Measurements from ENCODE around the gene POLR2L.
A peak's percentile ranks its signal among the peaks of the same experiment; 100 is the strongest.

The POLR2L gene

DNA sequence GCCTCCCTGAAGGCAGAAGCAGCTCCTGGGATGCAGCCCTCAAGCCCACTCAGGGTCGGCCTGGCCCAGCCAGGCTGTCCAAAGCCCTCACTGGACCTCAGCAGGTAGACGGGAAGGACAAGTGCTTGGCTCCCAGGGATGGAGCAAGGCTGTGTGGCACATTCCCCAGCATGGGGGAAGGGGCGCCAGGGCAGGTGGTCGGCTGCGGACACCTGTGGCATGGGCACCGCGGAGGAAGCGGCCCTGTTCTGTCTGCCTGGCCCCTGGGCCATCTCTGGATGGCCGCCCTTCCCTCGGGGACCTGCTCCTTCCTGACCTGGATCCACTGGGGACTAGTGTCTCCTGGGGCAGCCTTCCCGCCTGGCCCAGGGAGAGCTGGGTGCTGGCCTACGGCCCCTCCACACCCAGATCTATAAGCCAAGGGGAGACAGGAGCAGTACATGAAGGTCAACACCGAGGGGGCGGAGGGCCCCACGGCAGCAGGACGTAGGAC lies 42.3 kb upstream of the POLR2L start:
- no peak for DNase-seq (ENCODE audit: low spot score)
- Histone ChIP-seq H3K27ac (replicated peaks; ENCODE audit: low read length) (no peak overlapping the region), H2BK120ac (ENCODE audit: low read depth, low read length) (no peak overlapping the region), H3K18ac (ENCODE audit: low read length) (no peak overlapping the region), H3K4ac (ENCODE audit: low read length) (peak overlapping the region; percentile 76), H3K23ac (ENCODE audit: low read depth, low read length, poor library complexity) (peak overlapping the region; percentile 65), H3K27me3 (ENCODE audit: control insufficient read depth in 3 of 3, insufficient read depth in 3 of 3, low read depth in 1 of 3, low read length in 3 of 3) (no peaks in the 10 kb centered on the region), H3K79me1 (ENCODE audit: low read depth, low read length) (peaks cover 11% of the 10 kb centered on the region), H4K91ac (ENCODE audit: low read depth, low read length, poor library complexity) (no peak overlapping the region), H2AFZ (ENCODE audit: low read length) (no peak overlapping the region), H2AK5ac (ENCODE audit: low read depth, low read length) (no peak overlapping the region), H3K4me1 (ENCODE audit: control insufficient read depth in 2 of 2, insufficient read depth in 1 of 2, low read depth in 1 of 2, low read length in 2 of 2) (no peaks in the 10 kb centered on the region), H3K14ac (ENCODE audit: low read length) (peak overlapping the region; percentile 21), H3K4me2 (ENCODE audit: insufficient read depth, low read length, poor library complexity, severe bottlenecking) (no peak overlapping the region), H2BK5ac (ENCODE audit: low read length) (no peak overlapping the region), H2BK12ac (ENCODE audit: low read length) (peak overlapping the region; percentile 58), H3K9me3 (replicated peaks in 1 of 2; ENCODE audit: control insufficient read depth in 2 of 2, insufficient read depth in 1 of 2, low read depth in 1 of 2, low read length in 2 of 2) (no peaks in the 10 kb centered on the region), H3K4me3 (ENCODE audit: low read length in 2 of 2) (peak overlapping the region in 1 of 2 donors; percentile 25), H2BK15ac (ENCODE audit: low read length) (no peak overlapping the region), H3K9ac (ENCODE audit: low read depth, low read length, poor library complexity) (no peak overlapping the region), H3K36me3 (replicated peaks in 1 of 2; ENCODE audit: control insufficient read depth in 2 of 2, insufficient read depth in 2 of 2, low read length in 2 of 2) (peaks cover 33 to 69% of the 10 kb centered on the region in 2 donors), H4K8ac (ENCODE audit: low read depth, low read length) (no peak overlapping the region)
- WGBS, 2 donors (ENCODE audit: extremely low coverage in 2 of 2, insufficient read length in 2 of 2, insufficient replicate concordance in 1 of 2), result no CpG with 5 or more reads among the region's 16 CpGs

DNA sequence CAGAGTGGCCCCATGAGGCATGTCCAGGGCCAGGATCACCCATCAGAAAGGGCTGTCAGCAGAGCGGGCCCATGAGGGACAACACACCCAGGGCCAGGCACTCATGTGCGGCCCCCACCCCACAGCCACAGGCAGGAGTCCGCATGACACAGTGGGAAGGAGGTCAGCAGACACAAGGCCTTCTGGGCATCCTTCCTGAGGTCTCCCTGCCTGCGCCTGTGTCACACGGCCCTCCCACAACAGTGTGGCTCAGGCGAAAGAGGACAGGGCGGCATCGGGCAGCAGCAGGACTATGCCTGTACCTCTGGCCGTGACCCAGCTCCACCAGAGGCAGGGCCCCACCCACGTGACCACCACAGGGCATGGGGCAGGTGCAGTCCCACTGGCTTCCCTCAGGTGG lies 41.2 kb upstream of the POLR2L start:
- H2BK5ac ChIP-seq (ENCODE audit: low read length), result no peak overlapping the region
- H3K4me2 ChIP-seq (ENCODE audit: insufficient read depth, low read length, poor library complexity, severe bottlenecking), result no peak overlapping the region
- H3K36me3 ChIP-seq (replicated peaks in 1 of 2; ENCODE audit: control insufficient read depth in 2 of 2, insufficient read depth in 2 of 2, low read length in 2 of 2), result peaks cover 39 to 77% of the 10 kb centered on the region in 2 donors
- H2AK5ac ChIP-seq (ENCODE audit: low read depth, low read length), result no peak overlapping the region
- peak overlapping the region; percentile 10 for H3K9ac ChIP-seq (ENCODE audit: low read depth, low read length, poor library complexity)
- H2BK120ac ChIP-seq (ENCODE audit: low read depth, low read length), result no peak overlapping the region
- H3K18ac ChIP-seq (ENCODE audit: low read length), result peak overlapping the region; percentile 12
- no peak for DNase-seq (ENCODE audit: low spot score)
- WGBS, 2 donors (ENCODE audit: extremely low coverage in 2 of 2, insufficient read length in 2 of 2, insufficient replicate concordance in 1 of 2), result no CpG with 5 or more reads among the region's 10 CpGs
- H4K91ac ChIP-seq (ENCODE audit: low read depth, low read length, poor library complexity), result no peak overlapping the region
- H3K9me3 ChIP-seq (replicated peaks in 1 of 2; ENCODE audit: control insufficient read depth in 2 of 2, insufficient read depth in 1 of 2, low read depth in 1 of 2, low read length in 2 of 2), result no peaks in the 10 kb centered on the region
- H3K4me3 ChIP-seq (ENCODE audit: low read length in 2 of 2), result no peak overlapping the region
- H3K14ac ChIP-seq (ENCODE audit: low read length), result no peak overlapping the region
- H2AFZ ChIP-seq (ENCODE audit: low read length), result no peak overlapping the region
- no peak overlapping the region for H3K27ac ChIP-seq (replicated peaks; ENCODE audit: low read length)
- no peak overlapping the region for H3K4ac ChIP-seq (ENCODE audit: low read length)
- H3K23ac ChIP-seq (ENCODE audit: low read depth, low read length, poor library complexity), result no peak overlapping the region
- peaks cover 10% of the 10 kb centered on the region for H3K79me1 ChIP-seq (ENCODE audit: low read depth, low read length)
- H2BK15ac ChIP-seq (ENCODE audit: low read length), result no peak overlapping the region
- H3K27me3 ChIP-seq (ENCODE audit: control insufficient read depth in 3 of 3, insufficient read depth in 3 of 3, low read depth in 1 of 3, low read length in 3 of 3), result no peaks in the 10 kb centered on the region
- H3K4me1 ChIP-seq (ENCODE audit: control insufficient read depth in 2 of 2, insufficient read depth in 1 of 2, low read depth in 1 of 2, low read length in 2 of 2), result no peaks in the 10 kb centered on the region
- no peak overlapping the region for H2BK12ac ChIP-seq (ENCODE audit: low read length)
- no peak overlapping the region for H4K8ac ChIP-seq (ENCODE audit: low read depth, low read length)

DNA sequence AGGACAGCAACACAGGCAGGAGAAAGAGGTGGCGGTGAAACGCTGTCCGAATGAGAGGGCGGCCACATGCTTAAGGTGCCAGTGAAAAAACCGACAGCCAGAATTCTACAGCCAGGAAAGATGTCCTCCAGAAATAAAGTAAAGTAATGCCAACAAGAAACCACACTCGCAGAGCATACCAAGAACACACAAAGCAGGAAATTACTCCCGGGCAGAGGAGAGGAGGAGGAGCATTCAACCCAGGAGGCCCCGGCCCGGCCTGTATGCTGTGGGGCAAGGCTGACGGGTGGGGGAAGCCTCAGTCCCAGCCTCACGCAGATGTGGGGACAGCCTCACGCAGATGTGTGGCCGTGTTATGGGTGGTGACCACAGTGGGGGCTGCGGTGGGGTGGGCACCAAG lies 40.3 kb upstream of the POLR2L start:
- Histone ChIP-seq H3K36me3 (replicated peaks in 1 of 2; ENCODE audit: control insufficient read depth in 2 of 2, insufficient read depth in 2 of 2, low read length in 2 of 2) (peaks cover 32 to 73% of the 10 kb centered on the region in 2 donors), H3K4ac (ENCODE audit: low read length) (no peak overlapping the region), H3K9ac (ENCODE audit: low read depth, low read length, poor library complexity) (no peak overlapping the region), H3K79me1 (ENCODE audit: low read depth, low read length) (peaks cover 9% of the 10 kb centered on the region), H3K9me3 (replicated peaks in 1 of 2; ENCODE audit: control insufficient read depth in 2 of 2, insufficient read depth in 1 of 2, low read depth in 1 of 2, low read length in 2 of 2) (no peaks in the 10 kb centered on the region), H2BK12ac (ENCODE audit: low read length) (no peak overlapping the region), H3K27ac (replicated peaks; ENCODE audit: low read length) (no peak overlapping the region), H4K8ac (ENCODE audit: low read depth, low read length) (no peak overlapping the region), H2AK5ac (ENCODE audit: low read depth, low read length) (no peak overlapping the region), H3K4me1 (ENCODE audit: control insufficient read depth in 2 of 2, insufficient read depth in 1 of 2, low read depth in 1 of 2, low read length in 2 of 2) (no peaks in the 10 kb centered on the region), H4K91ac (ENCODE audit: low read depth, low read length, poor library complexity) (no peak overlapping the region), H3K4me3 (ENCODE audit: low read length in 2 of 2) (no peak overlapping the region), H2BK120ac (ENCODE audit: low read depth, low read length) (no peak overlapping the region), H3K23ac (ENCODE audit: low read depth, low read length, poor library complexity) (no peak overlapping the region), H3K18ac (ENCODE audit: low read length) (no peak overlapping the region), H3K4me2 (ENCODE audit: insufficient read depth, low read length, poor library complexity, severe bottlenecking) (no peak overlapping the region), H2BK5ac (ENCODE audit: low read length) (no peak overlapping the region), H3K14ac (ENCODE audit: low read length) (no peak overlapping the region), H2BK15ac (ENCODE audit: low read length) (no peak overlapping the region), H2AFZ (ENCODE audit: low read length) (no peak overlapping the region), H3K27me3 (ENCODE audit: control insufficient read depth in 3 of 3, insufficient read depth in 3 of 3, low read depth in 1 of 3, low read length in 3 of 3) (no peaks in the 10 kb centered on the region)
- no CpG with 5 or more reads among the region's 14 CpGs for WGBS, 2 donors (ENCODE audit: extremely low coverage in 2 of 2, insufficient read length in 2 of 2, insufficient replicate concordance in 1 of 2)
- DNase-seq (ENCODE audit: low spot score), result no peak

DNA sequence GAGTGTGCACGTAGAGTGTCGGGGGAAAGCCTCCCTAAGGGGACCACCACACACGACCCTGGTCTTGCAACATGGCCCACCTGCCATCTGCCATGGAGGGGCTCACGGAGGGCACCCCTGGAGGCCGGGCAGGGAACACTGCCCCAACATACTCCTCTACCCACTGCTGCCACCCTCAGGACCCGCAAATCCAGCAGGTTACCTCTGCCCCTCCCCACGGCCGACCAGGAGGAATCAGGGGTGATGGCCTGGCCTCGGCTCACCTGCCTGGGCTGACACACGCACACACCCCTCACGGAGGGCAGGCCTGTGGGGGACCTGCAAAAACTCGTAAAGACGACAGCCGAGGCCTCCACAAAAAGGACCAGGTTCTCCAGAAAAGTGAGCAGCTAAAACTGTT lies 38.1 kb upstream of the POLR2L start:
- WGBS, 2 donors (ENCODE audit: extremely low coverage in 2 of 2, insufficient read length in 2 of 2, insufficient replicate concordance in 1 of 2), result no CpG with 5 or more reads among the region's 14 CpGs
- no peaks in the 10 kb centered on the region for H3K9me3 ChIP-seq (replicated peaks in 1 of 2; ENCODE audit: control insufficient read depth in 2 of 2, insufficient read depth in 1 of 2, low read depth in 1 of 2, low read length in 2 of 2)

More for the DNA sequence above, 38.1 kb upstream of the POLR2L start:
- H4K91ac ChIP-seq (ENCODE audit: low read depth, low read length, poor library complexity), result no peak overlapping the region
- no peak overlapping the region for H2BK120ac ChIP-seq (ENCODE audit: low read depth, low read length)
- H2BK12ac ChIP-seq (ENCODE audit: low read length), result no peak overlapping the region
- H3K4me1 ChIP-seq (ENCODE audit: control insufficient read depth in 2 of 2, insufficient read depth in 1 of 2, low read depth in 1 of 2, low read length in 2 of 2), result no peaks in the 10 kb centered on the region
- H3K27me3 ChIP-seq (ENCODE audit: control insufficient read depth in 3 of 3, insufficient read depth in 3 of 3, low read depth in 1 of 3, low read length in 3 of 3), result no peaks in the 10 kb centered on the region
- no peak overlapping the region for H2AK5ac ChIP-seq (ENCODE audit: low read depth, low read length)
- H3K23ac ChIP-seq (ENCODE audit: low read depth, low read length, poor library complexity), result peak overlapping the region; percentile 43
- DNase-seq (ENCODE audit: low spot score), result no peak
- H2AFZ ChIP-seq (ENCODE audit: low read length), result no peak overlapping the region
- H3K4me2 ChIP-seq (ENCODE audit: insufficient read depth, low read length, poor library complexity, severe bottlenecking), result no peak overlapping the region
- no peak overlapping the region for H2BK5ac ChIP-seq (ENCODE audit: low read length)
- H3K9ac ChIP-seq (ENCODE audit: low read depth, low read length, poor library complexity), result peak overlapping the region; percentile 44
- H3K4me3 ChIP-seq (ENCODE audit: low read length in 2 of 2), result no peak overlapping the region
- H4K8ac ChIP-seq (ENCODE audit: low read depth, low read length), result no peak overlapping the region
- no peak overlapping the region for H3K18ac ChIP-seq (ENCODE audit: low read length)
- H3K36me3 ChIP-seq (replicated peaks in 1 of 2; ENCODE audit: control insufficient read depth in 2 of 2, insufficient read depth in 2 of 2, low read length in 2 of 2), result peaks cover 35 to 68% of the 10 kb centered on the region in 2 donors
- no peak overlapping the region for H3K4ac ChIP-seq (ENCODE audit: low read length)
- no peak overlapping the region for H2BK15ac ChIP-seq (ENCODE audit: low read length)
- H3K27ac ChIP-seq (replicated peaks; ENCODE audit: low read length), result no peak overlapping the region
- H3K79me1 ChIP-seq (ENCODE audit: low read depth, low read length), result peaks cover 9% of the 10 kb centered on the region
- no peak overlapping the region for H3K14ac ChIP-seq (ENCODE audit: low read length)
